Measurements from ENCODE around the gene ADAMTS2.
A peak's percentile ranks its signal among the peaks of the same experiment; 100 is the strongest.

Gene ADAMTS2

DNA sequence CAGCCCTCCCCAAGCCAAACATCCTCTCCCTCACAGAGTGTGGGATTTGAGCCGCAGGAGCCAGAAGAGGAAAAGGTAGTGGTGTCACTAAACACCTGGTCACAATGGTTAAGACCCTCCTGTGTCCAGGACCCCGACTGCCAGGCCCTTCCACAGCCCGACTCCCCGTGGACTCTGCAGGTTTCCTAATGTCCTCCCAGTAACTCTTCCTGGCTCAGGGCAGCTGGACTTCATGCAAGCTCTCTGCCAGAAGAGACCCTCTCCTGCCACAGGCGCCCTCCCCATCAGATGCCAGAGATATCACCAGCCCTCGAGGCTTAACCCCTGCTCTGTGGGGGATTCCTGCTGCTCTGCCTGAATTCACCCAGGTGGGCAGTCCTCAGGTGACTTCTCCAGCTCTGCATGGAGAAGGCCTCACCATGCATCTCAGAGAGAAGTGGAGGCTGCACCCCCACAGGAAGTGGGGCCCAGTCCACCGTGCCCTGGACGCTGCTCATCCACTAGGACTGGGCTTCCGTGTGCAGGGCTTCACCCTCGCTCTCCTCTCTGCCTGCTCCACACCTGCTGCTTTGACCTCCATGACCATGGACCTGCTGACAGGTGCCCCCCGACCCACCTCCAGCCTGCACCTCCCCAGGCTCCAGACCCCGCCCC, 111.2 kb downstream of the ADAMTS2 start:
- no peak overlapping the region for H3K4me3 ChIP-seq (ENCODE audit: low read depth, low read length)
- H3K9me3 ChIP-seq (ENCODE audit: control insufficient read depth, insufficient read depth, low read length) = no peaks in the 10 kb centered on the region
- H3K36me3 ChIP-seq (ENCODE audit: control insufficient read depth, insufficient read depth, low read length) = no peaks in the 10 kb centered on the region
- H3K4me1 ChIP-seq (ENCODE audit: control insufficient read depth, insufficient read depth, low read length) = no peaks in the 10 kb centered on the region
- no peak overlapping the region for H3K9ac ChIP-seq (ENCODE audit: low read depth, low read length)
- H3K27me3 ChIP-seq (ENCODE audit: control insufficient read depth, insufficient read depth, low read length) = no peaks in the 10 kb centered on the region

DNA sequence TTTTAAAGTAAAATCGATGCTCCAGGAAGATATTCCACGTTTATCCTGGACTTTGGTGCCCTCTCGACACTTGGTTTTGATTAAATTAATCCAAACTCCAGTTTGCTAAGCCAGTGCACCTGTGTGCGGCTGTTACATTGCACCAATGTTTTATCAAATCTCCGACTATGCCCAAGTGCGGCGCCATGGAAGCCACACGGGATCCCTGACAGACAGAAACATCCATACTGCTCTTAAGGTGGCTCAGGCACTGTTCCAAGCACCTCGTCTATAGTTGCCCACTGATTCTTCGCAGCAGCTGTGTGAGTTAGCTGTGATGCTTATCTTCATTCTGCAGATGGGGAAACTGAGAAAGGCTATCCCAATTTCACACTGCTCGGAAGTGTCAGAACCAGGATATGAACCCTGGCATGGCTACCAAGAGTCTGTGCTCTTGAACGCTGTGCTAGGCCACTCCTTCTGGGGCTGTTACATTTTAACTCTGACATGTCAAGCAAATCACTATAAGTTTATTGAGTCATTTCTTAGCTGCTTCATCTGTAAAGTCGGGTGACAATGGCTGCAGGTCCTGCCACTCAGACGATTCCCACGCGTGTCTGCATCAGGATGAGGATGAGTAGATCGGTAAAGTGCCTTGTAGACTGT, 113.0 kb downstream of the ADAMTS2 start:
- no peaks in the 10 kb centered on the region for H3K36me3 ChIP-seq (ENCODE audit: control insufficient read depth, insufficient read depth, low read length)
- no peak overlapping the region for H3K4me3 ChIP-seq (ENCODE audit: low read depth, low read length)
- H3K9me3 ChIP-seq (ENCODE audit: control insufficient read depth, insufficient read depth, low read length) = no peaks in the 10 kb centered on the region
- no peaks in the 10 kb centered on the region for H3K4me1 ChIP-seq (ENCODE audit: control insufficient read depth, insufficient read depth, low read length)
- no peak overlapping the region for H3K9ac ChIP-seq (ENCODE audit: low read depth, low read length)
- no peaks in the 10 kb centered on the region for H3K27me3 ChIP-seq (ENCODE audit: control insufficient read depth, insufficient read depth, low read length)

DNA sequence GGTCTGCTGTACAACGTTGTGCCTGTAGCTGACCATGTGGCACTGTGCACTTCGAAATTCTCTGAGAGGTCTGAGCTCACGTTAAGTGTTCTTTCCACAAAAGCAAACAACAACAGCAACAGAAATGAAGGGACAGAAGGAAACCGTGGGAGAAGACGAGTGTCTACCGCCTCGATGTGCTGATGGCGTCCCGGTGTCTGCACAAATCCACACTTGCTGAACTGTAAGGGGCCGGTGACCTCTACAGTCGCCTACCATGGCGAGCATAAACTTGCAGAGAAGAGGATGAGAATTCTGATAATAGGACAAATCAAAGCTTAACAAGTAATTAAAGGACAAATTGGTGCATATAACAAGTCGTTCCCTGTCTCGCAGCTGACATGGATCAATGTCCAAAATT, 114.0 kb downstream of the ADAMTS2 start:
- Histone ChIP-seq H3K36me3 (ENCODE audit: control insufficient read depth, insufficient read depth, low read length) (no peaks in the 10 kb centered on the region), H3K9me3 (ENCODE audit: control insufficient read depth, insufficient read depth, low read length) (no peaks in the 10 kb centered on the region), H3K9ac (ENCODE audit: low read depth, low read length) (no peak overlapping the region), H3K27me3 (ENCODE audit: control insufficient read depth, insufficient read depth, low read length) (no peaks in the 10 kb centered on the region), H3K4me3 (ENCODE audit: low read depth, low read length) (no peak overlapping the region), H3K4me1 (ENCODE audit: control insufficient read depth, insufficient read depth, low read length) (no peaks in the 10 kb centered on the region)

DNA sequence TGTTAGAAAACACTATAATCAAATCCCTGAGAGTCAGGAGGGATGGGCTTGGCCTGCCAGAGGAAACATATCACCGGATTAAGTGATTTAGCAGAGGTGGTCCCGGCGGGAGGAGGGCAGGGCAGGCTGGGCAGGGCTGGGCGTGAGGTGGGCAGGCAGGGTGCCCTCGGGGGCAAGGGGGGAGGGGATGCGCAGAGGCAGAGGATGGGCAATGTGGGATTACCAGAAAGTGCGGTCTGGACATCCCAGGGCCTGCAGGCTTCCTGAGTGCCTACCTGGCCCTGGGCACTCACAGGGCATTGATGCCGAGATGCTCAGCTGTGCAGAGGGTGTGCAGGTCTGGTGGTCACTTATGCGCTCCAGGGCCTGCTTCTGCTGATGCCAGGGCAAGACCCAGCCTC, 115.2 kb downstream of the ADAMTS2 start:
- no peaks in the 10 kb centered on the region for H3K36me3 ChIP-seq (ENCODE audit: control insufficient read depth, insufficient read depth, low read length)
- no peaks in the 10 kb centered on the region for H3K4me1 ChIP-seq (ENCODE audit: control insufficient read depth, insufficient read depth, low read length)

DNA sequence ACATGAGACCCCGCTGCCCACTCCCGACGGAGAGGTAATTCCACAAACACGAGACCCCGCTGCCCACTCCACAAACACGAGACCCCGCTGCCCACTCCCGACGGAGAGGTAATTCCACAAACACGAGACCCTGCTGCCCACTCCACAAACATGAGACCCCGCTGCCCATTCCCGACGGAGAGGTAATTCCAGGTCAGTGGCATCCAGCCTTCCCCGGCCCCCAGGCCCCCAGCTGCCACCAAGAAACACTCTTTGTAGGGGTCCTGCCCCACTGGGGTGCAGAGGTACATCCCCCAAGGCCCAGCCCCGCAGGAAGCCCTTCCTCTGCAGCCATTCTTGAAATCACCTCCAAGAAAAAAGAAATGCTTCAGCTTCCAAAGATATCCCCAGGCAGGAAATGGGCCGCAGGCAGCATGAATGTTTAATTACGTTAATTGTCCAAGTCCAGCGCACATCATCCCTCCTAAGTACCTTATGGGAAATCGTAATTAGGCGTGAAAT, 115.9 kb downstream of the ADAMTS2 start:
- H3K36me3 ChIP-seq (ENCODE audit: control insufficient read depth, insufficient read depth, low read length) = no peaks in the 10 kb centered on the region
- no peaks in the 10 kb centered on the region for H3K27me3 ChIP-seq (ENCODE audit: control insufficient read depth, insufficient read depth, low read length)
- peaks cover 2% of the 10 kb centered on the region for H3K9me3 ChIP-seq (ENCODE audit: control insufficient read depth, insufficient read depth, low read length)
- H3K9ac ChIP-seq (ENCODE audit: low read depth, low read length) = no peak overlapping the region
- no peak overlapping the region for H3K4me3 ChIP-seq (ENCODE audit: low read depth, low read length)
- H3K4me1 ChIP-seq (ENCODE audit: control insufficient read depth, insufficient read depth, low read length) = no peaks in the 10 kb centered on the region

More for the DNA sequence above, 115.2 kb downstream of the ADAMTS2 start:
- no peaks in the 10 kb centered on the region for H3K9me3 ChIP-seq (ENCODE audit: control insufficient read depth, insufficient read depth, low read length)
- H3K4me3 ChIP-seq (ENCODE audit: low read depth, low read length) = no peak overlapping the region
- H3K27me3 ChIP-seq (ENCODE audit: control insufficient read depth, insufficient read depth, low read length) = no peaks in the 10 kb centered on the region
- no peak overlapping the region for H3K9ac ChIP-seq (ENCODE audit: low read depth, low read length)

DNA sequence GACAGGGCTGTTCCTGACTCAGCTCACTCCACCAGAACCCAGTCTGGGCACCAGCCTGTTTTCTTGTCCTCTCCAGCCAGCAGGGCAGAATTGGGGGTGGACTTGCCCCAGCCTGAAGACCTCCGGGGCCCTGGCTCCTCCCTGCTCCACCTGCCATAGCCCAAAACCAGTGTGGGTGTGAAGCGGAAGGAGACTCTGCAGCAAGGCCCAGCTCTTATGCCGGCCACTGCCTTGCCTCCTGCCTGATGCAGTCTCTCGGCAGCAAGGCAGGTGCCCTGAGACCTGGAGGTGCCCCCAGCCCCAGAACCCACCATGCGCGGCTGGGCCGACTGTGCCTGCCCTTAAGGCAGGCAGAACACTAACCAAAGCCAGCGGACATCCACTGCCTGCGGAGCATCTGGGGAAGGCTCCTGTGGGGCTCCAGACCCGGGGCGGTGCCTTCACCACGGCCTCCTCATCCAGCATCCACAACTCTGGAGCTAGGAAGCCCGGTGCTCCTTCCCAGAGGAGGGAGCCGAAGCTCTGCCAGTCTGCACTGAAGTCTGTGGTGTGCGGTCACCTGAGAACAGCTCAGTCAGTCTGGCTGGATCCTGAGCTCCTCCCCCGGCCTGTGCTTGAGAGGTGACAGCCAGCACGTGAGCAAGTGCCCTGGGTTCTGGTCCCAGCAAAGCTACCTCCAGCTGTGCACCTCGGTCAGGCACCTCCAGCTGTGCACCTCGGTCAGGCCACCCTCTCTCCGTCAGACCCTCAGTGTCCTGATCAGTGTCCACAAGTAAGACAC, 116.7 kb downstream of the ADAMTS2 start:
- Histone ChIP-seq H3K27me3 (ENCODE audit: control insufficient read depth, insufficient read depth, low read length) (no peaks in the 10 kb centered on the region), H3K36me3 (ENCODE audit: control insufficient read depth, insufficient read depth, low read length) (peaks cover 2% of the 10 kb centered on the region), H3K4me3 (ENCODE audit: low read depth, low read length) (no peak overlapping the region), H3K4me1 (ENCODE audit: control insufficient read depth, insufficient read depth, low read length) (no peaks in the 10 kb centered on the region), H3K9me3 (ENCODE audit: control insufficient read depth, insufficient read depth, low read length) (peaks cover 10% of the 10 kb centered on the region), H3K9ac (ENCODE audit: low read depth, low read length) (peak overlapping the region; percentile 16)

DNA sequence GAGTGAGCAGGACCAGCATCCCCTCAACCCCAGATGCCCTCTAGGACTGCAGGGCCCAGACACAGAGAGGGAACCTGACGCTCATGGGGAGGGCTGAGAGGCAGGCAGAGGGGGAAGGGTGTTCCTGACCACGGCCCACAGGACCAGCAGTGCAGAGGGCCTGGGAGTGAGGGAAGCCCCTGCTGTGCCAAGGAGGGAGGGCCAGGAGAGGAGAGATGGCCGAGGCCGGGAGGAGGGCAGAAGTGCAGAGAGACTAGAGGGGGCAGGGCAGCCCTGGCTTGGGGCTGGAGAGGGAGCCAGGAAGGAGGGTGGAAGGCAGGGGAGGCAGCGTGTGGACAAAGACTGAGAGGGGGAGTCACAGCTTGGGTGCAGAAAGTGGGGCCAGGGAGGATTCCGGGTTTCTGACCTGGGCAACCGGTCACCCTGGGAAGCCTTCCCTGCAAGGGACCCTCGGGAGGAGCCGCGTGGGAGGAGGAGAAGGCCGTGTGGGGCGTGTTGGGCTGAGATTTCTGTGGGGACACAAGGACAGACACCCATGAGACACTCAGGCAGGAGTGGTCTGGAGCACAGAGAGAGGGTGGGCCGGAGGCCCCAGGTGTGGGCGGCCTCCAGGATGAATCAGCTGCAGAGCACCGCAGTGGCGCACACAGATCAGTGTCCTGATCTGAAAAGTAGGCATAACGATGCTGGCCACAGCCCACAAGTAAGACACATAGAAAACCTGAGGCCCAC, 117.5 kb downstream of the ADAMTS2 start:
- peak overlapping the region; percentile 16 for H3K9ac ChIP-seq (ENCODE audit: low read depth, low read length)
- no peak overlapping the region for H3K4me3 ChIP-seq (ENCODE audit: low read depth, low read length)
- peaks cover 2% of the 10 kb centered on the region for H3K36me3 ChIP-seq (ENCODE audit: control insufficient read depth, insufficient read depth, low read length)
- H3K27me3 ChIP-seq (ENCODE audit: control insufficient read depth, insufficient read depth, low read length) = no peaks in the 10 kb centered on the region
- H3K9me3 ChIP-seq (ENCODE audit: control insufficient read depth, insufficient read depth, low read length) = peaks cover 12% of the 10 kb centered on the region
- H3K4me1 ChIP-seq (ENCODE audit: control insufficient read depth, insufficient read depth, low read length) = no peaks in the 10 kb centered on the region

DNA sequence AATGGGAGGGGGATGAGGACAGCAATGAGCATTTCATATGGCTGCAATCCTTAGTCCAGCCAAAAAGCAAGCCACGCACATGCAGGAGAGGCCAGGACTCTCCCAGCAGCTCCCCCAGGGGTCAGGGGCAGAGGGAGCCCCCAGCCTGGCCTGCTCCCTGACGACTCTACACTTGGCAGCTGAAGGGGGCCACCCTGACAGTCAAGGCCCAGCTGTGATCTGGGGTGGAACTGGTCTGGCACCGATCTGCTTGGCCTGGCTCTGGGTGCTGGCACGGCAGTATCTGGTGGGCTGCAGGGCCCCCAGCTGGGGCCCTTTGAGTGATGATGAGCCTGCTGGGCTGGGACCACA, 118.1 kb downstream of the ADAMTS2 start:
- Histone ChIP-seq H3K27me3 (ENCODE audit: control insufficient read depth, insufficient read depth, low read length) (no peaks in the 10 kb centered on the region), H3K9ac (ENCODE audit: low read depth, low read length) (no peak overlapping the region), H3K4me3 (ENCODE audit: low read depth, low read length) (no peak overlapping the region), H3K9me3 (ENCODE audit: control insufficient read depth, insufficient read depth, low read length) (peaks cover 12% of the 10 kb centered on the region), H3K36me3 (ENCODE audit: control insufficient read depth, insufficient read depth, low read length) (peaks cover 2% of the 10 kb centered on the region), H3K4me1 (ENCODE audit: control insufficient read depth, insufficient read depth, low read length) (no peaks in the 10 kb centered on the region)

DNA sequence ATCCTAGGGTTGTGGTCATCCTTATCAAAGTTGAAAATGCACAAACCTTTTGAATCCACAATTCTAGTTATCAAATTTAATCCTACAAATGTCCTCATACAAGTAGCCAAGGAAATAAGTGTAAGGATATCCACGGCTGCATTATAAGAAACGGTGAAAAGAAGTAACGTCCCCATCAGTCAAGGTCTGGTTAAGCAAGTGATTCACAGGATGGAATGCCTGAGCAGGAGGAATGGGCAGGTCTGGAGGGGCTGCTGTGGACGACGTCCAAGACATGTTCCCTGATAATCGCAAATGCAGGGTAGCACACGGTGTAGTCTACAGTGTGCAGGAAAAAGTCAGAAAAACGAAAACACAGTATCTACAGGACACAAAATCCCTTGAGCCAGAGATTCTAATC, 118.6 kb downstream of the ADAMTS2 start:
- Histone ChIP-seq H3K4me1 (ENCODE audit: control insufficient read depth, insufficient read depth, low read length) (no peaks in the 10 kb centered on the region), H3K4me3 (ENCODE audit: low read depth, low read length) (no peak overlapping the region), H3K9me3 (ENCODE audit: control insufficient read depth, insufficient read depth, low read length) (peaks cover 12% of the 10 kb centered on the region), H3K9ac (ENCODE audit: low read depth, low read length) (no peak overlapping the region), H3K27me3 (ENCODE audit: control insufficient read depth, insufficient read depth, low read length) (no peaks in the 10 kb centered on the region), H3K36me3 (ENCODE audit: control insufficient read depth, insufficient read depth, low read length) (peaks cover 2% of the 10 kb centered on the region)

DNA sequence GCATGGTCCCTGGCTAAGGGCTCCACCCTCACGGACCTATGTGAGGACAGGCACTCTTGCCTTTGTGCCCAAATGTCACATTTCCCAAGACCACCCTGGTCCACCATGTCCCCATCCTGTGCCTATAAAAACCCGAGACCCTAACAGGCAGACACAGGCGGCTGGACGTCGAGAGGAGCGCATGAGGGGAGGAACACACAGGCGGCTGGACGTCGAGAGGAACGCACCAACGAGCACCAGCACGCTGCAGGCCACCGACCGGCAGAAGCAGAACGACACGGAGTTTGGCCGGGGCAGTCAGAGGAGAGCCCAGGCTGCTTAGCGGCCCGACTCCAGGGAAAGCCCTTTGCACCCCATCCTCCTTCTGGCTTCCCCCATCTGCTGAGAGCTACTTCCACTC, 119.9 kb downstream of the ADAMTS2 start:
- Histone ChIP-seq H3K9ac (ENCODE audit: low read depth, low read length) (no peak overlapping the region), H3K27me3 (ENCODE audit: control insufficient read depth, insufficient read depth, low read length) (no peaks in the 10 kb centered on the region), H3K9me3 (ENCODE audit: control insufficient read depth, insufficient read depth, low read length) (peaks cover 12% of the 10 kb centered on the region), H3K4me1 (ENCODE audit: control insufficient read depth, insufficient read depth, low read length) (no peaks in the 10 kb centered on the region), H3K4me3 (ENCODE audit: low read depth, low read length) (no peak overlapping the region), H3K36me3 (ENCODE audit: control insufficient read depth, insufficient read depth, low read length) (peaks cover 2% of the 10 kb centered on the region)

DNA sequence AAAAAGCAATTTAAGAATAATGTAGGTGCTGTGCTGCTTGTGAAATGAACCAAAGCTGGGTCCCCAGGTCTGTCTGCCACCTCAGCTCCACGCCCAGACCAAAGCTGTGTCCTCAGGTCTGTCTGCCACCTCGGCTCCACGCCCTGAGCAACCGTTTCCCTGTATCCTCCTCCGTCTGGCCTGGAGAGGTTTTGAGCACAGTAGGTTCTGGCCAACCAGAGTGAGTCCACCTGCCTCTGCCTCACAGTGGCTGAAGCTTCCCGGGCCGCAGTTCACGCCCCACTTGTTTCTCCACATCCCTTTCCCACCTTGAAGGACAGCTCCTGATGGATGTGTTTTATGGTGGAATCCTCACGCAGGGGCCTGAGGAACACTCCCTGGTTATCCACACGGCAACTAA, 120.5 kb downstream of the ADAMTS2 start:
- no peaks in the 10 kb centered on the region for H3K4me1 ChIP-seq (ENCODE audit: control insufficient read depth, insufficient read depth, low read length)
- H3K27me3 ChIP-seq (ENCODE audit: control insufficient read depth, insufficient read depth, low read length) = no peaks in the 10 kb centered on the region
- H3K4me3 ChIP-seq (ENCODE audit: low read depth, low read length) = no peak overlapping the region
- no peak overlapping the region for H3K9ac ChIP-seq (ENCODE audit: low read depth, low read length)
- peaks cover 12% of the 10 kb centered on the region for H3K9me3 ChIP-seq (ENCODE audit: control insufficient read depth, insufficient read depth, low read length)
- peaks cover 2% of the 10 kb centered on the region for H3K36me3 ChIP-seq (ENCODE audit: control insufficient read depth, insufficient read depth, low read length)
